NCI-H1105 treated with DMSO at 0.1 percent for 48 hours (cell line): ENCODE data around the gene TBC1D9.

Experiments
- DNase-seq: peaks from one replicate; lab custom pipeline; 2025; lab: John Stamatoyannopoulos, UW

Gene TBC1D9

DNA sequence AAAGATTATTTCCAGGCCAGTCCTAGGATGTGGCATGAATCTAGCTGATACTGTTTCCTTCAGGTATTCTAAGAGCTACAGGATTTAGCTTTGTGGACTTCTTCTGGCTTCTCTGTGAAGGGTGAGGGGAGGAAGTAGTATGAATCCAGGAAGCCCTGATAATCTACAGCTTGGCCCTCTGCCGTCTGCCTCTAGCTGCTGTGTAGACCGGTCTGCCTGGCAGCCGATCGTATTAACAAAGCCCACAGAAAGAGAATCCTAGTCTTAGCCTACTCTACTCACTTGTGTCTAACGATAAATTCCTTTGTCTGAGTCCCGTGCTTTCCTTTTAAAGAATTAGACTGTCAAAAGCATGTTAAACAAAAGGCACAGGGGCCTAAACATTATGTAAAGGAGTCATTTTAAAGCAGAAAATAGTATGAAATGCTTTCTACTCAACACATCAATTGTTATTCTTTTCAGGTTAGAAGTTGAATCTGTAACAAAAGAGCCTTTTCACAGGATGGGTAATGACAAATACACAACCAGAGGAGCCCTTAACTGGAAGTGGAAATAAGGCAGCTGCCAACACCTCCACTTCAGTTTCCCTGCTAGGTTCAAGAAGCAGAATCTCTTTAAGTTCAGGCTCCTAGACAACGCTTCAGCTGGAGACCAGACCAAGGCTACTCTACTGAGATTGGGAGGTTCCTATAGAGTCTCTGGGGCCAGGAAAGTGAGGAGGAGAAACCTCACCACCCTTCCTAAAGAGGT is 138.5 kb downstream of the TBC1D9 start:
- DNase-seq = no peak

DNA sequence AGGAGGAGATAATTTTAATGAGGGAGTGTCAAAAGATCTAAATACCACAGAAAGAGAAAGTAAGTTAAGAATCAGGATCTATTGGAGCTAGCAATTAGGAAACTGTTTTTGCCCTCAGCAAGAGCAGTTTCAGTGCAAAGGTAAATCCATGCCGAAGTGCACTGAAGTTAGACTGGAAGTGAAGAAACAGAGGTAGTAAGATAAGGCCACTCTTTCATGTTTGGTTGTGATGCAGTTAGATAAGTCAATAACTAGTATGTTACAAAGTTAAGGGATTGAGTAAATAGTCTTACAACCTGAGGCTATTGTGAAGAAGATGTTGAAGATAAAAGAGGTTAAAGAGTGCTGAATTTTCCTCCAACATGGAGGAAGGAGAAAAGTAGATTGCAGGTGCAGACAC is 140.7 kb downstream of the TBC1D9 start:
- no peak for DNase-seq

DNA sequence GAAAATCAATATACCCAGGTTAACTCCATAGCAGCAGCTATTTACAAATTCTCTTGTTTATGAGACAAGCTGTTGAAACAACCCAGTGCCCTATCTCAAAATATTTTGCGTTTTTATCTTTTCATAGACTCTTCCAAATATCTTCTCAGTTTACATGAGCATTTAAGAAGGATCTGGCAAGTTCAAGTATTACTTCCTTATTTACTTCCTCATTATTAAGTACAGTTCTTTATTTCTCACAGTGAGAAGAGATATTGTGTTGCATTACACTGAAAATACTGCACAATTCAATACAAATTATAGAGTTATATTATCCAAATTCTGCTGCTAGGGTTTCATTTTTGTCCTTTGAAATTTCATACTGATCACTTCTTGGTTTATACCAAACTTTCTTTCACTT is 143.8 kb downstream of the TBC1D9 start:
- no peak for DNase-seq

DNA sequence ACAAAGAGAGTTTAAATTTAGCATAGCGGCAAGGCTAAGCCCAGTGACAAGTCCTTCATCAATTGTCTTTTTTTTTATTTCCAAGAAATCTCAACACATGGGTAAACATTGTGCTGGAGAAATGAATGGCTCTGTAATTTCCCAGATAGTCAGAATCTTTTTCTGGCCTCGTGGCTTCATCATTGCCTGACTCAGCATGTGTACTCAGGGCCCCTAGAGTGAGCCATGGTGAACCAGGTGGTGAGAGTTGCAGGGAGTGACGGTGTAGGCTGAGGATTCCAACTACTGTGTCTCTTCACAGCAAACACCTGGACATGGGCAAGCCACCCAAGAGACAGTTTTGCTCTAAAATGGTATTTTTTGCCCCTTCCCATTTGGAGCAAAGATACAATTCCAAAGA is 144.3 kb downstream of the TBC1D9 start:
- DNase-seq = no peak

DNA sequence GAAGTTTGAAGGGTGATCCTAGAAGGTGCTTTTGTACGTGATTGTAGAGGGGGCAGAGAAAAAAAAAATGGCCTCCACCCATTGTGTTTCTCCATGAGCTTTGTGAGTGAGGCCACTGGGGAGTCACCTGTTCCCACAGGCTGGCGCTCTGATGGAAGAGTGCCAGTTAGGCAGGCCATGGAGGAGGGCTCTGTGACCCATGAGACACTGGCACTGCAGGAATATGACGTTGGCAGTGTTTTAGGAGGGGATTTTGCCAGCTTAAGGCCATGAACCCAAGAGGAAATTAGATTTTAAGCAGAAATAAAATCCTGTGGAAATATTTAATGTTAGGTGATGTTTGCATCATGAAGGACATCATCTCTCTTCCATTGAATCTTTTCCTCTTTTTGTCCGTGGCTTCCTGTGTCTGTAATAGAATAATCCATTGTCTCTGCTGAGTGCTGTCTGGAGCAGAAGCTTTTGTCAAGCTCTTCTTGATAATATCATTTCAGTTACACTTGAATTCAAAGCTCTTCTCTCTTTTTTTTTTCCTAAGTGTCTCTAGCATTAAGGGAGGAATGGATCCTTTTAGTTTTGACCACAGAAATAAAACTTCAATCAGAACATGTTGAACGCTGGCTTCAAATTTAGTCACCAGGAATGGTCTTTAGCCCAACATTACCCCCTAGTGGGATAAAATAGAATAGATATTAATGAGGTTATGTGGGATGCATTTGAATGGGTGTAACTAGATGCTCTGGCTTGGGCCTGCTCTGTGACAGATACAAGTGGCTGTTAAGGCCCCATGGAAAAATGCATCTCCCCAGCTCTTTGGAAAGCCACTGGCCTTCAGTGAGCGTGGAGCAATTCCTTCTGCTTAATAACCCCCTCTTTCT is 146.4 kb downstream of the TBC1D9 start:
- DNase-seq = peak; percentile 62

DNA sequence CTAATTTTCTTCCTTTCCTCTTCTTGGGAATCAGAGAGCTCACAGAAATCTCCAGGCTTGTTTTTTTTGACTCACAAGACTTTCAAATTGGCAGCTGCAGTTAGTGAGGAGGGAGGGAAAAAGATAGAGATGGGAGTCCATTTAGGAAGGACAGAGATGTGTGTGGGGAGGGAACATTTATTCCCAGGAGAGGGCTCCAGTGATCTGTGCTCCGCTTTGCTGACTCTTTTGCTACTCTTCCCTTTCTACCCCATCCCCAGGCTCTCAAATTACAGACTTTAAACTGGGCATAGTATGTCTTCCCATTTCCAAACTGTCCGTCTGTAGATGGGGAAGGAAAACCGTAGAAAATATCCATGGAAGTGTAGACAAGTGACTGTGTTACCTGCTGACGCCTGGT is 148.3 kb downstream of the TBC1D9 start:
- no peak for DNase-seq

DNA sequence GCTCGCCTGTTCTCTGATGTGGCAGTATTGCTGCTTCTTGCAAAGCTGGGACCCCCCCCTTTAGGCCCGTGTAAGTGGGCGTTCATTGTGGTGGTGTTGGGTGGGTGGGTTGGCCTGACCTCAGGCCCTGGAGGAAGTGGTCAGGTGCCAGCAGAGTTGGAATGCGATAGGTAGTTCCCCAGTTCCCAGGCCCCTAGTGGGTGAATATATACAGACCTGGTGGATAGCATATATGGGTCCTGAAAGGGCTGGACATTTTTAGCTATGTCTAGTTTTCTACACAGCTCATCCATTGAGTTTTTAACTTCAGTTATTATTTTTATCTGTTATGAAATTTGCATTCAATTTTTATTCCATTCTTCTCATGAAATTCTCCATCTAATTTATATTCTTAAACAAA is 151.6 kb downstream of the TBC1D9 start:
- no peak for DNase-seq

DNA sequence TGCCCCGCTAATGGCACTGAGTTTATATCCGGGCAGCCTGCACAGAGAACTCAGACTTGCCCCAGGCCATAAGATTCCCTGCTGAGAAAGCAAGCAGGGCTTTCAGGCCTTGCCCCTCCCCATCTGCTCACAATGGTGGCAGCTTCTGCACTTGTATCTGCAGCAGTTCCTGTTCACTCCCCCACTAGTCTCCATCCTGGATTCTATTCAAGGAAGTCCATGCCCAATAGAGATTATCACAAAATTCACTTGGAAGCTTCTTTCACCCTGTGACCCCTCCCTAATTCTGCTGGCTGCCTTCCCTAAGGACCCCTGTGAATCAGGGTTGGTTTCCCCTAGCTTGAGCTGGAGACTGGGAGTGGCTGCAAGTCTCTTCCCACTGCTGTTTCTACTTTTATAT is 152.9 kb downstream of the TBC1D9 start:
- DNase-seq = no peak

DNA sequence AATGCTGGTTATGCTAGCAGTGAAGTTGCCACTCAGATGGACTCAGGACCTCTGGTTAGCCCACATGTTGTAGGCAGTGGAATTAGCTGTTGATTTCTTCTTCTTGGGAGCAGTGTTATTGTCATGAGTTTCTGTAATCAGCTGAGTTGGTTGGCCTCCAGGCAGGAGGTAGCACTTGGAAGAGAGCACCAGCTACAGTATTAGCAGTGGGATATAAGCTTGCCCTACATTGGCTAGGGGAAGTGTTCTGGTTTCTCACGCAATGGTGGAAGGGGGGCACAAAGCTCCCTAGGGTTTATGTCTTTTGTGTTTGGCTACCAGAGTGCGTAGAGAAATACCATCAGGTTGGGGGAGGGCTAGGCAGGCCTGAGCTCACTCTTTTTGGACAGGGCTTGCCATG is 153.5 kb downstream of the TBC1D9 start:
- DNase-seq = no peak

DNA sequence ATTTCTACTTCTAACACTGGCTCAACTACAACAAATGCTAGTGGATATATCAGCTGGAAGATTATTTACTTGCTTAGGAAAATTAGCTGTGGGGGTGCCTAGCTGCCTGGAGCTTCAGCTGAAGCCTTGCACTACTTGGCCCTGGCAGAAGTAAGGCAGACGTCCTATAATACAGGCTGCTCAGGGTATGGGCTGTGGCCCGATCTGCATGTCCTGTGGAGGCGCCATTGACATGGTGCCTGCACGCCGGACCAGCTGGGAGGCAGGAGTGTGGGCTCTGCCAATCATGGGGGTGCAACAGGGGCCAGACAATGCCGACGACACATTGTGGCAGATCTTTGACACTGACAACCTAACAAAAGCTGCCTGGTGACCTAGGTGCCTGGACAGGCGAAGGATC is 155.8 kb downstream of the TBC1D9 start:
- no peak for DNase-seq

DNA sequence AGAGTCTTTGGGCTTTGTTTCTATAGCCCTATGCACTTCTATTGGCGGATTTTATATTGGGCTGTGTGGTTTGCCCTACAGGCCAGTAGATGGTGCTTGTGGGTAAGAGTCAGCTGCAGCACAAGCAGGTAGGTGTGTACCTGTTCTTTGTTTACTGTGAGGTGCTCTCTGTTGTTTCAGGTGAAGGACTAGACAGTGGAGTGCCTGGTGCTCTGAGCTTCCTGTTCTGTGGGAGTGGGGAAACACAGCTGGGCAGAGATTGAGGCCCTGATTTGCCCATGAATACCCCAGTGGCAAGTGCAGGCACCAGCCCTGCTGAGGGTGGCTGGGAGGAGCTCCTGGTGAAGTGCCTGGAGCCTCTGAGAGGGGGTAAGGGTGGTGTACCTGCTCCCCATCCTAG is 161.1 kb downstream of the TBC1D9 start:
- peak; percentile 22 for DNase-seq

DNA sequence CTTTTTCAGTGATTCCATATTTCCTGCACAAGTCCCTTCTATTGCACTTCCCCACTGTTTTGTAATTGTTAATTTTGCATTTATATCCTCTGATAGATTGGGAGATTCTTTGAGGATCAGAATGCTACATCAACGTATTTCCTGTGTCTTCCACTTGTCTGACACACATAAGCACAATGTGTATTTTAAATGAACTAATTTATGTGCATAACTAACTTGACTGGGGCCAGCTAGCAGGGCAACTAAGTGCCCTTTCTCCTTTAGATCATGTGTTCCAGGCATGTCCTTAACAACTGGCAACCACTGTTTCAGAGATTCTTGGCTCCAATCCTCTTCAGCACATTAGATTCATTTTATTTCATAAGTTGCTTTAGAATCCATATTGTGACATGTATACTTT is 171.7 kb downstream of the TBC1D9 start:
- no peak for DNase-seq

DNA sequence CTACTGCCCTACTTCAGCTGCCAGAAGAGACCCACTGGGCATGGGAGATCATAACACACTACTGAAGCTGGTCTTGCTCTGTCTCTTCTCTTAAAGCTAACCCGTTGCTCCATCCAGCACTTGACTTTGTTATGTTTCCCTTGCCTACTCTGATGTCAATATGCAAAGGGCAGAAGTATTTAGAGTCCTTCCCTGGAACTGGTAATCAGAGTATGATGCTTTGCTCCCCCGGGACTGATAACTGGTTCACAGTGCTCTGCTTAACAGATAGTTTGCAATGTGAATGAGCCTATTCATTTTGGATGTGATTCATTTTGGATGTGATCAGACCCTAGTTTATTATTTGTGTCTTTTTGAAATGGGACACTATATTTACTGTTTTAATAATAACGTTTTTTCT is 175.1 kb downstream of the TBC1D9 start:
- no peak for DNase-seq

DNA sequence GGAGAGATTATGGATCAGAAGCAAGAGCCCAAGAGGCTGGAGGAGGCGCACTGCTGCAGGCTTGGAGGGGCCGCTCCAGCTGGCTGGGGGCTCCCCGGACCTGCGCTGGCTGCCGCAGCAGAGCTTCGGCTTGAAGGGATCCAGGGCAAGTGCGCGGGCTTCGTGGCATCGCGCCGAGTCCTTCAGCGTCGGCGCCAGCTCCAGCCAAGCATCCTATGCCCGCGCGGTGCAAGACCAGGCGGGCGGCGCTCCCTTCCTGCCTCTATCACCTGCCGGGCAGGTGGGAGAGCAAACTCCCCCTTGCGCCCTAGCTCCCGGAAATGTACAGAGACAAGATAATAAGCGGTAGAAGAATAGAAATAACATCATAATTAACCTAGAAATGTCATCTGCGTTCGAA is 176.9 kb downstream of the TBC1D9 start:
- DNase-seq = peak; percentile 69

DNA sequence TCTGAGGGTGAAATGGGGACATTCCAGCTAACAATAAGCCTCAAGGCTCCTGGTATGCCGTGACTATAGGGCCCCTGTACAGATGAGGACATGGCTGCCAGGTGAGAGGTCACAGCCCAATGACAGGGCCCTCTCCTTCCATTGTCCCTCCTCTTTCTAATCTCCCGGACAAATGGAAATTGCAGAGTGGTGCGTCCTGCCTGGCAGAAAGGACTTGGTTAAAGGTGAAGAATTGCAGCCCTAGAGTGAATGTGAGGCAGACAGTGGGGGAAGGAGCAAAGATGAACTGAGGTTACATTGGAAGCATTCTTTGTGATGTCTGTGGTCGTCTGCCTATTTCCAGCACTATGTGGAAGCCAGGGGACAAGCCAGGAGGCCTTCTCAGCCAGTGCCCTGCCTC is 180.7 kb downstream of the TBC1D9 start:
- DNase-seq = no peak

DNA sequence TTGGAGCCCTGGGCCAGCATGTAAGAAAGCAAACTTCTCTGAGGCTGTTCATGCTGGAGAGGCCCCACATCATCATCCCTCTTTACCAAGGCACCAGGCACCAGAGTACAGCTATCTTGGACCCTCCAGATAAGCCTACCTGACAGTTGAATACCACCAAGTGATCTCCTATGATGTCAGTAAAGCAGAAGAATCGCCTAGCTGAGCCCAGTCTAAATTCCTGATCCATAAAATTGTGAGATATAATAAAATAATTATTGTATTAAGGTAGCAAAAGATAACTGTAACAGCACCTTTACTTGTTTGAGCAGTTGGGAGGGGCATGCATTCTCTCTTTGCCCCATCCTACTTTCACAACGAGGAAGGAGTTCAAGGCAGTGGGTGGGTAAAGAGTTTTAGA is 184.6 kb downstream of the TBC1D9 start:
- no peak for DNase-seq
